GM19324 (cell line): Measurements from ENCODE around the gene PTTG1IP.
"Not testable (repeated sequence)": the region's sequence is repeated elsewhere in the genome, so short reads cannot be mapped to it uniquely, and the experiment has no call there.

ENCODE experiments used
- ATAC-seq: cut with Tn5 transposase; IDR thresholded peaks from one replicate; pipeline ENCODE4 v1.9.1; 2021; ENCODE audit warnings: mild to moderate bottlenecking, moderate library complexity; ENCODE audit not compliant: unreplicated experiment, low FRiP score

Gene PTTG1IP

GRCh38 chr21:44886113-44887075 is 12.9 kb upstream of the PTTG1IP start:
- no peak for ATAC-seq

DNA sequence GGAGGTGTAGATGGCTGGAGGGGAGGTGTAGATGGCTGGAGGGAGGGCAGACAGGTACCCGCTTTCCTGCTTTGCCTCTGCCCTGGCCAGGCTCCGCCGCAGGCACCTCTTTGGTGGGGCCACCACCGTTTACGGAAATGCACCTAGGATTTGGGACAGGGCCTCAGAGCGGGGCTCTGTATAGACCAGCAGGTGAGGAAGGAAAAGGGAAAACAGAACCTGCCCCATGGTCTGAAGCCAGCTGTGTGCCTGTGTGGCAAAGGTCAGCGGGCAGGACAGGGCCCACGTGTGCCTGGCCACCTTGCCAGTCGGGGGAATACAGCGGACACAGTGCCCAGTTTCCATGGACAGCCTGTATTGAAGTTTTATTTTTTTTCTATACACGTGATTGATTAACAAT is 12.1 kb upstream of the PTTG1IP start:
- ATAC-seq: no peak

- no peak for ATAC-seq
Measured at GRCh38 chr21:44884097-44884496, 10.6 kb upstream of the PTTG1IP start.

GRCh38 chr21:44883250-44883649 is 9.8 kb upstream of the PTTG1IP start:
- ATAC-seq: no peak

GRCh38 chr21:44881198-44881872 is 7.8 kb upstream of the PTTG1IP start:
- ATAC-seq: no peak

GRCh38 chr21:44880405-44881197 is 7.1 kb upstream of the PTTG1IP start:
- no peak for ATAC-seq

GRCh38 chr21:44879238-44879637 is 5.7 kb upstream of the PTTG1IP start:
- ATAC-seq: not testable (repeated sequence)

DNA sequence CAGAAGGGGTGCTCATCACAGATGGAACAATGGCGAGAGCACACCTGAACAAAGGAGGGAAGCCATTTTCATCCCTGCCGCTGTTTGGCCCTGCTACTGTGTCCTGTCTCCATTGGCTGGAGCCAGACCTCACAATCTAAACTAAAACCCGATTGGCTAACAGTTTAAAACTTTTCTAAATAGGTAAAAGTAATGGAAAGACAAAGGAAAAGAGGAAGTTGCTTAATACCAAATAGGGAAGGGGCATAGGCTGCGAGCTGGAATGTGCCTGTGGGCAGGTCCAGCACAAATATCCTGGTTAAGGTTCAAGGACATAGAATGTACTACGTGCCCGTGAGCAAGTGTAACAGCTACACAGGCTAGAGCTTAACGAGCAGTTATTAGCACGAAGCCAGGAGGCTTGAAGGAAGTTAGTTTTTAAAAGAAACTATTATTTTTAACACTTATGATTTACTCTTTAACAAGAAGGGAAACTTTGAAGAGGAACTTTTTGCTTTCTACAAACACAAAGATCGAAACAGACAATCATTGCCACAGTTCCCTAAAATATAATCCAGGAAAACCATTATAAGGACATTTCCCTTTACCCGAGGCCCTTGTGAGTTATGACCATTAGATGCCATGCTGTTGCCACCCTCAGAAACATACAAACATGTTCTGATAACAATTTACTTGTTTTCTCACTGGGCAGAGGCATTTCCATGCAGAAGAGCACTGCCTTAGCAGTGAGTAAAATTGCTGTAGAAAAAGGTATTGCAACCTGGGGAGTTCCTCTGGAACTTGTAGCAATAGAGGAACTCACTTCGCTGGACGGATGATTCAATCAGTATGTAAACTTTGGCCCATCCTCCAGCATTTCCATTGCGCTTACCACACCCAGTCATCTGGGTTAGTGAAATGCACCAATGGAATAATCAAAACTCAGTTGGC is 4.8 kb upstream of the PTTG1IP start:
- no peak for ATAC-seq

DNA sequence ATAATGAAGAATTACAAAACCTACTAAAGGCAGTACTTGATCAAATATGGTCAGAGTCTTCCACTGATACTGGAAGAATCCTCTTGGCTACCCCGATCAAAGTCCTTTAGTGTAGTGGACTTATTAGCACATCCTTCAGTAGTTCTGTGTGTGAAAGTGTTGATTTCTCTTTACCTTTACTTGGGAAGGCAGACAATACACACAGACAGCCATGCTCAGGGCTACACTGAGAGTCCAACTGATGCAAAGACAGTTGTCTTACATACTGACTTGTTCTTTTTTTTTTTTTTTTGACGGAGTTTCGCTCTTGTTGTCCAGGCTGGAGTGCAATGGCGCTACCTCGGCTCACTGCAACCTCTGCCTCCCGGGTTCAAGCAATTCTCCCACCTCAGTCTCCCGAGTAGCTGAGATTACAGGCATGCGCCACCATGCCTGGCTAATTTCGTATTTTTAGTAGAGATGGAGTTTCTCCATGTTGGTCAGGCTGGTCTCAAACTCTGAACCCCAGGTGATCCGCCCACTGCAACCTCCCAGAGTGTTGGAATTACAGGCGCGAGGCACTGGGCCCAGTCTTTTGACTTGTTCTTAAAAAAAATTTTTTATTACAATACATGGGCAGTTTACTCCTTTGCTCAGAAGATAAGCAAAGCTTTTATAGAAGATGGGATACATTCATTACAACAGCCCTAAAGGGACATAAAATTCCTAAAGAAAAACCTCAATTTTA is 3.5 kb upstream of the PTTG1IP start:
- no peak for ATAC-seq

DNA sequence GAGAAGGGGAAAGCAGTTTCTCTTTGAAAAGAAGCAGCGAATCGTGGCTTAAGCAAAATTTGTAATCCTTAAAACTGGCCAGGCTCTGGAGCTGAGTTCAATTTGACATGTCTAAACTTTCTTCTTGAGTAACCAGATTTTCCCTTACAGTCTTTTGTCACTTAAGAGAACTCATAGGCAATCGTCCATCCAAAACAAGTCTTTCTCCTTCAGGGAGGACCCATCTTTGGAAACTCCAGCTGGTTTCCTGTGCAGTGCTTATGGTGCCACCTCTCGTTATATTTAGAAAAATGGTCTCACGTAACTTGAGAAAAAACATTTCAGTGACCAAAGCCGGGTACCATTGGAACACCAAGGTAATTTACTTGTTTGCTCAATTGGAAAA is 1.8 kb upstream of the PTTG1IP start:
- no peak for ATAC-seq

DNA sequence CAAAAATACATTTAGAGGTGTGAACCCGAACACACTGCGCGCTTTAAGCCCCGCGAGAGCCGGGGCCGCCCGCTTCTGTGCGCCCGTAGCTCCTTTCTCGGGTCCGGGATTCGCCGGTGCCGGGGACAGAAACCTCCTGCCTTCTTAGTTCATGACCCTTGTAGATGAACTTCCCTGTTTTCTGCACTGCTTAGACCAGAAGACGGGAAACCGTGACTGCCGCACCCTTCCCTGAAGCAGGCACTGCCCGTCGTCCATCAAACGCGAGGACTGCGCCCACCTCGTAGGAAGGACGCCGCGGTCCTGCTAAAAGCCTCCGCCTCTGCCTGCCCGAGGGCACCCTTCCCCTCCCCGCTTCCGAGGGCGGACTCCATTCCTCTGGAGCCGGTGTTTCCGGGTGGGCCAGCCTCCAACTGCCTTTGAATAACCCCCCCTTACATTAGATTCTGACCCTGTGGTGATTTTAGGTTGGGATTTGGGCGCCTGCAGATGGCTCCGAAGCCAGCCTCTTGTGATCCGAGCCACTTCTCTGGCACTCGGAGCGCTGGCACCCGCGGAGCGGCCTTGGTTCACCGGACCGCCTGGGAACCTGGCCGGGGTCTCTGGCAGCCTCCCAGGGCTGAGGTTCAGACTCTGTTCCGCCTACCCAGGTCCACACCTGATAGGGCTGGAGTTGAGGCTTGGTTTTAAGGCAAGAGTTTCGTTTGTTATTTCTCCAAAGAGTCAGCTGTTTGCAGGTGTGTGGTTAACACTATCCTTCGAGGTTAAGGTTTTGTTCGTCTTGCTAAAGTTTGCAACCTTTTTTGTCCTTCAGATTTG is 1.2 kb upstream of the PTTG1IP start:
- ATAC-seq: peak; percentile 5

DNA sequence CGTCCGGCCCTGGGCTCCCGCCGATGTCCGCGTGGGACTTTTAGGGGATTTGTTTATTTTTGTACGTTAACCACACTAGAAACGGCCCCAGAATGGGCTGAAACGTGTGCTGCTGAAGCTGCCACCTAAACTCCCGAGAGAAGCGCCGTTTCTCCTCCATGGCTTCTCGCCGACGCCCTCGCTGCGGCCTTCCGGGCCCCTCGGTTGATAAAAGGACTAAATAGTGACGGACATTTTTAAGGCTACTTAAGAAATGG is 678 bp upstream of the PTTG1IP start:
- peak; percentile 3 for ATAC-seq

DNA sequence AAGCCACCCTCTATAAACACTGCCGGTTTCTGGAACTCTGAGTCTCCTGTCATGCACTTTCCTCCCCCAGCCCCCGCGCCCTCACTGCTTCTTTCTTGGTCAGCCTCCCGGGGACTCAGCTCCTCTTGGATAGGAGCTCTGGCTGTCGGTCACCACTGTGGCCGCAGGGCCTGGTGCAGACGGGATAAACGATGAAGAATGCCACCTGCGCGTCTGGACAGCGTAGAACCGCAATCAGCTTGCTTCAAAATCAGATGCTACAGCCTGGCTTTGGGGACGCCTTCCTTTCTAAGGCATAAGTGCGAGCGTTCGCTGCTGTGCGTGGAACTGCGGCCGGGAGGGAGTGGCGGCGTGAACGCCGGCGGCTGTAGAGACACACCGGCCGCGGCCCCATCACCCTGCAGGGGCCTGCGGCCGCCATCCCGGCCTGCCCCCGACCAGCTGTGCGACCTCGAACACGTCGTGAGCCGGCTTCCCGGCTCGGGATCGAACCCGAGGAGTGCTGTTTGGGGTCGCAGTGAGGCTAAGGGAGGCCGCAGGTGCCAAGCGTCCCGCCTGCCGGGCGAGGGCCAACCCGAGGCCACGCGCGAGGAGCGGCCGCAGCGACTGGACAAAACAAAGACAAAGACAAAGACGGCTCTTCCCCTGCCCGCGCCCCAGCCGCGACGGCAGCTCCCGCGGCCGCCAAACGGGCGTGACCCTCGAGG is 688 bp downstream of the PTTG1IP start:
- no peak for ATAC-seq

- no peak for ATAC-seq
Measured at GRCh38 chr21:44872323-44872648, 1.2 kb downstream of the PTTG1IP start.

DNA sequence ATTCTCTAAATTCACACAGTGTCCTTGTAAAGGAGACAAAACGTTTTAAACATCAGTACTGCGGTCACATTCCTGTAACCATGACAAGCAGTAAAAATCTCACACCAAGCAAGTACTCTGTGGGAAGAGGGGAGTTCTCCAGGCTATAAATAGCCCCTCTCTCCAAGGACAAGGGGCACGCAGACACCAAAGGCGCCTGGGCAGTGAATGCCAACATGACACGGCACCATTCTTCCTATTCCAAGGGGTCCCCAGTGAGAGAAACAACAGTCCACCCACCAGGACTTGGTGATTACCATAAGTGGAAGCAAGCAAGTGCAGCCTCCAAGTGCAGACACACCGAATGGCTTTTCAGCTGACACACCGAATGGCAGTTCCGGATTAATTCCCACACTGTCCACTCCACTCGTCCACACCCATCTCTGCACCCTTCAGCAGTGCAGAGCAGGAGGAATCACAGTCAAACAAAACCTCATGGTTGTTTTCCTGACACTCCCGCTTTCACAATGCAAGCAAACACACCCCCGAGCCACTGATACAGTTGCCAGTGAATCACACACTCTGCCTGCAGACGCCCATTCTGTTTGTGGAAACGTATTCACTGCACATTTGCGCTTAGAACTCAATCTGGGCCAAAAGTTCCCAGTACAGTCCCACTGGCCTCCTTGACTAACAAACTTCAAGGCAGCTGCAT is 1.8 kb downstream of the PTTG1IP start:
- no peak for ATAC-seq

- no peak for ATAC-seq
Measured at GRCh38 chr21:44870748-44871495, 2.6 kb downstream of the PTTG1IP start.
